WTC11 (cell line): ENCODE data around the gene FAM110C. TPM values are rescaled to one million over a fixed set of nuclear protein-coding genes. Genes with fewer than 3 reads are reported as not detected.

Experiments used
- ATAC-seq: fragments of 200-7000 bp; cut with Tn5 transposase; 2 replicates; pipeline ENCODE4 v1.10.0; 2021; ENCODE audit warnings: mild to moderate bottlenecking, moderate library complexity
- CTCF ChIA-PET: fragments of 300-600 bp; sonication (Branson Sonifier 250); formaldehyde crosslinking; loops from one replicate; lab custom pipeline; 2021; ENCODE audit warnings: antibody characterized with exemption; lab: Charles Lee
- POLR2A ChIA-PET: fragments of 350-600 bp; sonication (Branson Sonifier 250); formaldehyde crosslinking; loops from one replicate; lab custom pipeline; 2021; ENCODE audit warnings: antibody characterized with exemption; lab: Charles Lee
- DNase-seq: peaks from one replicate; pipeline ENCODE4 v3.0.0; 2021; ENCODE audit warnings: low spot score
- H3K27ac Mint-ChIP-seq: 2 replicates; pipeline ENCODE4 v1.8.0; 2021; ENCODE audit warnings: mixed read lengths
- H3K27me3 Mint-ChIP-seq: 2 replicates; pipeline ENCODE4 v1.8.0; 2021; ENCODE audit warnings: low read depth, mild to moderate bottlenecking, moderate library complexity, mixed read lengths
- H3K36me3 Mint-ChIP-seq: 2 replicates; pipeline ENCODE4 v1.8.0; 2021; ENCODE audit warnings: mixed read lengths
- H3K4me1 Mint-ChIP-seq: 2 replicates; pipeline ENCODE4 v1.8.0; 2022; ENCODE audit warnings: mixed read lengths
- H3K4me3 Mint-ChIP-seq: 2 replicates; pipeline ENCODE4 v1.8.0; 2021; ENCODE audit warnings: mild to moderate bottlenecking, moderate library complexity, mixed read lengths
- H3K9me3 Mint-ChIP-seq: 2 replicates; pipeline ENCODE4 v1.8.0; 2021; ENCODE audit warnings: mixed read lengths
- ATF2 ChIP-seq: sonication (generic); formaldehyde crosslinking; IDR thresholded peaks from 2 replicates; pipeline ENCODE4 v1.8.1; 2022; ENCODE audit warnings: low read depth, missing genetic modification reagents, borderline replicate concordance
- ATF3 ChIP-seq: sonication (generic); formaldehyde crosslinking; conservative IDR thresholded peaks from 2 replicates; pipeline ENCODE4 v1.8.1; 2022; ENCODE audit warnings: mild to moderate bottlenecking, missing genetic modification reagents
- FOXK1 ChIP-seq: sonication (generic); formaldehyde crosslinking; IDR thresholded peaks from 2 replicates; pipeline ENCODE4 v1.8.0; 2022; ENCODE audit warnings: mild to moderate bottlenecking, moderate library complexity, missing genetic modification reagents
- FOXP1 ChIP-seq: sonication (generic); formaldehyde crosslinking; IDR thresholded peaks from 2 replicates; pipeline ENCODE4 v1.8.0; 2022; ENCODE audit warnings: missing genetic modification reagents, mild to moderate bottlenecking, moderate library complexity, borderline replicate concordance
- IRF1 ChIP-seq: sonication (generic); formaldehyde crosslinking; IDR thresholded peaks from 2 replicates; pipeline ENCODE4 v1.8.0; 2023; ENCODE audit warnings: missing genetic modification reagents
- IRF2 ChIP-seq: sonication (generic); formaldehyde crosslinking; IDR thresholded peaks from 2 replicates; pipeline ENCODE4 v1.8.0; 2022; ENCODE audit warnings: low read depth, missing genetic modification reagents, borderline replicate concordance
- MAX ChIP-seq: sonication (generic); formaldehyde crosslinking; IDR thresholded peaks from 2 replicates; pipeline ENCODE4 v1.8.0; 2022; ENCODE audit warnings: mild to moderate bottlenecking, missing genetic modification reagents
- MXD4 ChIP-seq: fragments of 250-450 bp; sonication (Bioruptor Pico); IDR thresholded peaks from 2 replicates; pipeline ENCODE4 v1.8.0; 2021; ENCODE audit warnings: mild to moderate bottlenecking, moderate library complexity, borderline replicate concordance
- NFE2L1 ChIP-seq: sonication (generic); formaldehyde crosslinking; IDR thresholded peaks from 2 replicates; pipeline ENCODE4 v1.8.1; 2023; ENCODE audit warnings: missing genetic modification reagents
- RELA ChIP-seq: sonication (generic); formaldehyde crosslinking; IDR thresholded peaks from 2 replicates; pipeline ENCODE4 v1.8.1; 2022; ENCODE audit warnings: missing genetic modification reagents, mild to moderate bottlenecking, borderline replicate concordance
- SMAD3 ChIP-seq: sonication (generic); formaldehyde crosslinking; IDR thresholded peaks from 2 replicates; pipeline ENCODE4 v1.8.0; 2022; ENCODE audit warnings: missing genetic modification reagents, mild to moderate bottlenecking, borderline replicate concordance
- TCF7 ChIP-seq: sonication (generic); formaldehyde crosslinking; IDR thresholded peaks from 2 replicates; pipeline ENCODE4 v1.8.0; 2022; ENCODE audit warnings: mild to moderate bottlenecking, low read depth, missing genetic modification reagents, moderate library complexity
- TEAD1 ChIP-seq: sonication (generic); formaldehyde crosslinking; IDR thresholded peaks from 2 replicates; pipeline ENCODE4 v1.8.0; 2022; ENCODE audit warnings: mild to moderate bottlenecking, missing genetic modification reagents
- ZBTB43 ChIP-seq: sonication (generic); formaldehyde crosslinking; IDR thresholded peaks from 2 replicates; pipeline ENCODE4 v1.8.1; 2023; ENCODE audit warnings: mild to moderate bottlenecking, missing genetic modification reagents
- ZNF121 ChIP-seq: sonication (generic); formaldehyde crosslinking; IDR thresholded peaks from 2 replicates; pipeline ENCODE4 v1.8.0; 2023; ENCODE audit warnings: missing genetic modification reagents
- ZNF138 ChIP-seq: sonication (generic); formaldehyde crosslinking; conservative IDR thresholded peaks from 2 replicates; pipeline ENCODE4 v1.8.1; 2022; ENCODE audit warnings: mild to moderate bottlenecking, moderate library complexity, missing genetic modification reagents
- ZNF281 ChIP-seq: sonication (generic); formaldehyde crosslinking; IDR thresholded peaks from 2 replicates; pipeline ENCODE4 v1.8.0; 2023; ENCODE audit warnings: mild to moderate bottlenecking, missing genetic modification reagents
- ZNF317 ChIP-seq: sonication (generic); formaldehyde crosslinking; IDR thresholded peaks from 2 replicates; pipeline ENCODE4 v1.8.1; 2023; ENCODE audit warnings: low read depth, mild to moderate bottlenecking, moderate library complexity, missing genetic modification reagents, borderline replicate concordance
- ZNF425 ChIP-seq: fragments of 250-450 bp; sonication (Bioruptor Pico); conservative IDR thresholded peaks from 2 replicates; pipeline ENCODE4 v1.9.0; 2021; ENCODE audit warnings: mild to moderate bottlenecking
- ZNF532 ChIP-seq: fragments of 250-450 bp; sonication (Bioruptor Pico); IDR thresholded peaks from 2 replicates; pipeline ENCODE4 v1.9.0; 2021; ENCODE audit warnings: mild to moderate bottlenecking, borderline replicate concordance
- total RNA-seq: library from RNA; stranded (reverse); gene quantifications from 3 replicates; pipeline ENCODE4 v1.2.3, GENCODE V29; 2021

Gene FAM110C
- total RNA-seq, 1 experiment from 2014 or later: 6.1 TPM

- Mint-ChIP-seq H3K27ac (no peak overlapping the region), H3K4me3 (peak overlapping the region; percentile 78), H3K4me1 (peaks cover 44% of the 10 kb centered on the region)
- no peak for TF ChIP-seq ATF2 (CRISPR knock-in tag)
- TF ChIP-seq ZNF317 (CRISPR knock-in tag): no peak
- TF ChIP-seq IRF2 (CRISPR knock-in tag): no peak
- peak; percentile 35 for TF ChIP-seq MAX (CRISPR knock-in tag)
- peak; percentile 91 for TF ChIP-seq ZNF121 (CRISPR knock-in tag)
- TF ChIP-seq SMAD3: 0 out of 2 replicates have a peak, but pooled peaks have one; percentile 66
- TF ChIP-seq MXD4 (CRISPR knock-in tag): no peak
- no peak for TF ChIP-seq ATF3 (CRISPR knock-in tag)
- 0 out of 2 replicates have a peak, but pooled peaks have one; percentile 47 for TF ChIP-seq FOXP1 (CRISPR knock-in tag)
- TF ChIP-seq ZBTB43: no peak
- 0 out of 2 replicates have a peak, but pooled peaks have one; percentile 9 for TF ChIP-seq FOXK1 (CRISPR knock-in tag)
- TF ChIP-seq ZNF138 (CRISPR knock-in tag): no peak
- no peak for TF ChIP-seq ZNF532 (CRISPR knock-in tag)
- TF ChIP-seq TCF7 (CRISPR knock-in tag): no peak
- no peak for TF ChIP-seq NFE2L1
- TF ChIP-seq ZNF425 (CRISPR knock-in tag): no peak
- TF ChIP-seq ZNF281: no peak
- no peak for TF ChIP-seq TEAD1 (CRISPR knock-in tag)
- peak; percentile 22; the same call in 1 of the 2 replicates for TF ChIP-seq RELA (CRISPR knock-in tag)
- TF ChIP-seq IRF1: 0 out of 2 replicates have a peak, but pooled peaks have one; percentile 46
- TF ChIP-seq, all 79 proteins: peak for 7
- Mint-ChIP-seq H3K27me3 (peaks cover 38% of the 10 kb centered on the region), H3K9me3 (no peaks in the 10 kb centered on the region), H3K36me3 (peaks cover 16% of the 10 kb centered on the region)
- CTCF ChIA-PET: interaction anchor here (0.8 to 2.5 kb wide), 7 partner anchors 11 to 96 kb away, joined by 3 to 21 read pairs (median 4); no protein-coding TSS in a partner anchor
- DNase-seq (peak; percentile 38), ATAC-seq (peak; percentile 4)
- POLR2A ChIA-PET: interaction anchor here (0.6 kb wide), 1 partner anchor 9 kb away, joined by 3 read pairs; no protein-coding TSS in a partner anchor
Observed at GRCh38 chr2:45342-46130, 769 bp downstream of the FAM110C start.
